DND-41 (cell line): ENCODE results near the gene STK4.

Source experiments
- ATAC-seq: fragments of 200-7000 bp; cut with Tn5 transposase; 3 replicates; pipeline ENCODE4 v1.9.1; 2021; ENCODE audit warnings: low read depth; ENCODE audit not compliant: insufficient read depth
- DNase-seq: peaks from one replicate; pipeline ENCODE4 v3.0.0-alpha.2; 2020
- H2AFZ ChIP-seq: 2 replicates; pipeline ENCODE4 v1.6.0; 2012; ENCODE audit warnings: low read depth, low read length
- H3K27ac ChIP-seq: 2 replicates; pipeline ENCODE4 v1.5.1; 2012; ENCODE audit warnings: low read length, inconsistent platforms
- H3K27me3 ChIP-seq: fragments of 200-600 bp; sonication (generic); 2 replicates; pipeline ENCODE4 v1.6.0; 2012; ENCODE audit warnings: low read length, mild to moderate bottlenecking, inconsistent platforms; ENCODE audit not compliant: insufficient read depth, poor library complexity
- H3K36me3 ChIP-seq: 2 replicates; pipeline ENCODE4 v1.5.1; 2012; ENCODE audit warnings: low read length, inconsistent platforms; ENCODE audit not compliant: insufficient read depth
- H3K4me1 ChIP-seq: 2 replicates; pipeline ENCODE4 v1.5.1; 2012; ENCODE audit warnings: mild to moderate bottlenecking, low read length; ENCODE audit not compliant: insufficient read depth
- H3K4me2 ChIP-seq: 2 replicates; pipeline ENCODE4 v1.6.0; 2012; ENCODE audit warnings: mild to moderate bottlenecking, moderate library complexity, low read length, inconsistent platforms; ENCODE audit not compliant: insufficient read depth
- H3K4me3 ChIP-seq, 2 experiments: fragments of 200-600 bp in 1 of 2; shearing (Covaris generic) in 1 of 2; 2 replicates each; pipeline ENCODE4 v1.5.1; 2012 to 2016; ENCODE audit warnings: inconsistent platforms in 2 of 2, low read length in 2 of 2, mild to moderate bottlenecking in 2 of 2, low read depth in 1 of 2, moderate library complexity in 1 of 2
- H3K79me2 ChIP-seq: 2 replicates; pipeline ENCODE4 v1.6.0; 2012; ENCODE audit warnings: low read length, inconsistent platforms; ENCODE audit not compliant: insufficient read depth
- H3K9ac ChIP-seq: 2 replicates; pipeline ENCODE4 v1.6.0; 2012; ENCODE audit warnings: low read depth, mild to moderate bottlenecking, inconsistent platforms, low read length, moderate library complexity
- H3K9me3 ChIP-seq: 2 replicates; pipeline ENCODE4 v1.5.1; 2012; ENCODE audit warnings: low read length, moderate library complexity, mild to moderate bottlenecking, inconsistent platforms; ENCODE audit not compliant: insufficient read depth, severe bottlenecking
- H4K20me1 ChIP-seq: 2 replicates; pipeline ENCODE4 v1.6.0; 2012; ENCODE audit warnings: low read length; ENCODE audit not compliant: insufficient read depth
- EZH2 ChIP-seq: IDR thresholded peaks from 3 replicates; pipeline ENCODE4 v1.6.1; 2012; ENCODE audit warnings: borderline replicate concordance, low read depth, mild to moderate bottlenecking, moderate library complexity, low read length, inconsistent platforms; ENCODE audit not compliant: severe bottlenecking
- TF ChIP-seq, protein P1 (sequence below): IDR thresholded peaks from 2 replicates; pipeline ENCODE4 v1.5.1; 2012; ENCODE audit warnings: borderline replicate concordance, low read length, moderate library complexity, mild to moderate bottlenecking; ENCODE audit not compliant: poor library complexity, severe bottlenecking; ENCODE audit errors: extremely low read depth

Gene STK4

DNA sequence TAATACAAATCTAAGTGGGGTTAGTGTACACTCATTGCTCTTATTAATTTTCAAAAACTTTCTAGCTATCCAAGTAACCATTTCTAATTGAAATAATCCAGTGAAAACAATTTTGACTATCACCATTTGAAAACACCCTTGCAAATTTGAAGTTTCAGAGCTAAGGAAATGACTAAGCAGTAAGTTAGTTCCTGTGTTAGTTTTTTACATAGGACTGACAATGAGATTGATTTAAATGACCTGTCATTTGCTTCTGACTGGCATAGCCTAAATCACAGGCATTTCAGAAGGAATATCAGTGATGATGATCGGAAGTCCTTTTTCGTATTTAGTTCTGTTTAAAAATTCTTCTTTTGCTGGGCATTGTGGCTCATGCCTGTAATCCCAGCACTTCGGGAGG lies 27.0 kb downstream of the STK4 start:
- Histone ChIP-seq H3K4me1 (peaks cover 6% of the 10 kb centered on the region), H3K4me2 (no peak overlapping the region), H3K9ac (no peak overlapping the region), H3K36me3 (peaks cover 68% of the 10 kb centered on the region), H4K20me1 (0 out of 2 replicates have a peak, but pooled peaks cover 3% of the 10 kb centered on the region), H3K9me3 (no peaks in the 10 kb centered on the region), H3K4me3 (no peak overlapping the region), H3K27me3 (no peaks in the 10 kb centered on the region), H3K27ac (no peak overlapping the region), H2AFZ (no peak overlapping the region), H3K79me2 (peaks cover 41% of the 10 kb centered on the region)
- DNase-seq (no peak), ATAC-seq (no peak)
- TF ChIP-seq, protein P1, sequence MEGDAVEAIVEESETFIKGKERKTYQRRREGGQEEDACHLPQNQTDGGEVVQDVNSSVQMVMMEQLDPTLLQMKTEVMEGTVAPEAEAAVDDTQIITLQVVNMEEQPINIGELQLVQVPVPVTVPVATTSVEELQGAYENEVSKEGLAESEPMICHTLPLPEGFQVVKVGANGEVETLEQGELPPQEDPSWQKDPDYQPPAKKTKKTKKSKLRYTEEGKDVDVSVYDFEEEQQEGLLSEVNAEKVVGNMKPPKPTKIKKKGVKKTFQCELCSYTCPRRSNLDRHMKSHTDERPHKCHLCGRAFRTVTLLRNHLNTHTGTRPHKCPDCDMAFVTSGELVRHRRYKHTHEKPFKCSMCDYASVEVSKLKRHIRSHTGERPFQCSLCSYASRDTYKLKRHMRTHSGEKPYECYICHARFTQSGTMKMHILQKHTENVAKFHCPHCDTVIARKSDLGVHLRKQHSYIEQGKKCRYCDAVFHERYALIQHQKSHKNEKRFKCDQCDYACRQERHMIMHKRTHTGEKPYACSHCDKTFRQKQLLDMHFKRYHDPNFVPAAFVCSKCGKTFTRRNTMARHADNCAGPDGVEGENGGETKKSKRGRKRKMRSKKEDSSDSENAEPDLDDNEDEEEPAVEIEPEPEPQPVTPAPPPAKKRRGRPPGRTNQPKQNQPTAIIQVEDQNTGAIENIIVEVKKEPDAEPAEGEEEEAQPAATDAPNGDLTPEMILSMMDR, result no peak
- no peak for TF ChIP-seq EZH2

DNA sequence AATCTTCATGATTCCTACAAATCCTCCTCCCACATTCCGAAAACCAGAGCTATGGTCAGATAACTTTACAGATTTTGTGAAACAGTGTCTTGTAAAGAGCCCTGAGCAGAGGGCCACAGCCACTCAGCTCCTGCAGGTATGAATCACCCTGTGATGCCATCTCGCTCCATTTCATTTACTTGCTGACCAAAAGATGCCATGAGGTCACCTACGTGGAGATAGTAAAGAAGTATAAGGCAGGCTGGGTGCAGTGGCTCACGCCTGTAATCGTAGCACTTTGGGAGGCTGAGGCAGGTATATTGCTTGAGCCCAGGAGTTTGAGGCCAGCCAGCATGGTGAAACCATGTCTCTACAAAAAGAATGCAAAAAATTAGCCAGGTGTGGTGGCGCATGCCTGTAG lies 30.9 kb downstream of the STK4 start:
- H4K20me1 ChIP-seq, result no peaks in the 10 kb centered on the region
- H3K79me2 ChIP-seq, result peaks cover 13% of the 10 kb centered on the region
- H3K36me3 ChIP-seq, result peaks cover 83% of the 10 kb centered on the region
- no peak for DNase-seq
- no peak for TF ChIP-seq EZH2
- TF ChIP-seq, protein P1, result no peak
- H3K27me3 ChIP-seq, result no peaks in the 10 kb centered on the region
- H3K4me3 ChIP-seq, result no peak overlapping the region
- no peak for ATAC-seq
- no peak overlapping the region for H3K4me2 ChIP-seq
- H2AFZ ChIP-seq, result no peak overlapping the region
- H3K9ac ChIP-seq, result no peak overlapping the region
- no peak overlapping the region for H3K27ac ChIP-seq
- no peaks in the 10 kb centered on the region for H3K4me1 ChIP-seq
- H3K9me3 ChIP-seq, result no peaks in the 10 kb centered on the region

DNA sequence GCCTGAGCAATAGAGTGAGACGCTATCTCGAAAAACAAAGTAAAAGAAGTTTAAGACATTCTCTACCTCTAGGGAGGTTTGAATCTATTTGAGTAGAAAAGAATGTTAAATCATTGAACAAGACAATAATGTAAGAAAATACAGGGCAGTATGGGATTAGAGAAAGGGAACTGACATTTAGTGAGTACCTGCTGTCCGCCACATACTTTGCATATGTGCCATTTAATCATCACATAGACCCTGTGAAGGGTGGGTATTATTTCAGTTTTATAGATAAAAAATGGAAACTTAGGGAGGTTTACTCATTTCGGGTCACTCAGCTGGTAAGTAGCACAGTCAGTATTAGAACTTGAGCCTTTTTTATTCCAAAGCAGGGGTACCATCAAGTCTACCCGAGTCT lies 31.4 kb downstream of the STK4 start:
- DNase-seq (no peak), ATAC-seq (no peak)
- Histone ChIP-seq H3K79me2 (peaks cover 8% of the 10 kb centered on the region), H2AFZ (no peak overlapping the region), H3K9ac (no peak overlapping the region), H4K20me1 (no peaks in the 10 kb centered on the region), H3K9me3 (no peaks in the 10 kb centered on the region), H3K4me3 (no peak overlapping the region), H3K4me2 (no peak overlapping the region), H3K4me1 (no peaks in the 10 kb centered on the region), H3K27ac (no peak overlapping the region), H3K27me3 (no peaks in the 10 kb centered on the region), H3K36me3 (peaks cover 83% of the 10 kb centered on the region)
- TF ChIP-seq, protein P1, result no peak
- no peak for TF ChIP-seq EZH2
